NCI-H2196 treated with DMSO at 0.1 percent for 48 hours (cell line): Measurements from ENCODE around the gene RIT2.

Source experiments
- DNase-seq: peaks from one replicate; lab custom pipeline; 2025; ENCODE audit not compliant: unreplicated experiment; lab: John Stamatoyannopoulos, UW

The RIT2 gene

GRCh38 chr18:42706029-42706608, 409.4 kb downstream of the RIT2 start:
- DNase-seq, result no peak
